Dendritic cell treated with granulocyte-macrophage colony-stimulating factor and Interleukin-4, amounts not matched to agents 40 ng/mL and 50 ng/mL, for 4 days (primary cell): ENCODE data around the gene KIF12.
"Not testable (repeated sequence)": the region's sequence is repeated elsewhere in the genome, so short reads cannot be mapped to it uniquely, and the experiment has no call there.

Source experiments
- H3K27ac Mint-ChIP-seq: one replicate; pipeline ENCODE4 v1.8.0; 2022; ENCODE audit warnings: mild to moderate bottlenecking, mixed read lengths
- H3K27me3 Mint-ChIP-seq: one replicate; pipeline ENCODE4 v1.8.0; 2022; ENCODE audit warnings: mild to moderate bottlenecking, mixed read lengths
- H3K36me3 Mint-ChIP-seq: one replicate; pipeline ENCODE4 v1.8.0; 2022; ENCODE audit warnings: low read depth, mixed read lengths
- H3K4me1 Mint-ChIP-seq: one replicate; pipeline ENCODE4 v1.8.0; 2022; ENCODE audit warnings: low read depth, mixed read lengths
- H3K4me3 Mint-ChIP-seq: one replicate; pipeline ENCODE4 v1.8.0; 2022; ENCODE audit warnings: mild to moderate bottlenecking, moderate library complexity, mixed read lengths
- H3K9me3 Mint-ChIP-seq: one replicate; pipeline ENCODE4 v1.8.0; 2022; ENCODE audit warnings: mixed read lengths
- intact Hi-C: fragments of 100-400 bp; cut with micrococcal nuclease; formaldehyde crosslinking; loops from one replicate; pipeline ENCODE4 v1.15.0; 2022

The KIF12 gene

GRCh38 chr9:114130141-114130540, 31.0 kb upstream of the KIF12 start:
- Mint-ChIP-seq H3K4me1 (no peaks in the 10 kb centered on the region), H3K36me3 (no peaks in the 10 kb centered on the region), H3K9me3 (peaks cover 13% of the 10 kb centered on the region), H3K27ac (no peak overlapping the region), H3K4me3 (no peak overlapping the region), H3K27me3 (peaks cover 2% of the 10 kb centered on the region)
- intact Hi-C loops, result no loop called here

DNA sequence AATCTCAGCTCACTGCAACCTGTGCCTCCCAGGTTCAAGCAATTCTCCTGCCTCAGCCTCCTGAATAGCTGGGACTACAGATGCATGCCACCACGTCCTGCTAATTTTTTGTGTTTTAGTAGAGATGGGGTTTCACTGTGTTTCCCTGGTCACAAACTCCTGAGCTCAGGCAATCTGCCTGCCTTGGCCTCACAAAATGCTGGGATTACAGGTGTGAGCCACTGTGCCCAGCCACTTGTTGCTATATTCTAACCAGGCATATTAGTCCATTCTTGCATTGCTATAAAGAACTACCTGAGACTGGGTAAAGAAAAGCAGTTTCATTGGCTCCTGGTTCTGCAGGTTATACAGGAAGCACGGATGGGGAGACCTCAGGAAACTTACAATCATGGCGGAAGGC, 29.7 kb upstream of the KIF12 start:
- not testable (repeated sequence) for H3K36me3 Mint-ChIP-seq

DNA sequence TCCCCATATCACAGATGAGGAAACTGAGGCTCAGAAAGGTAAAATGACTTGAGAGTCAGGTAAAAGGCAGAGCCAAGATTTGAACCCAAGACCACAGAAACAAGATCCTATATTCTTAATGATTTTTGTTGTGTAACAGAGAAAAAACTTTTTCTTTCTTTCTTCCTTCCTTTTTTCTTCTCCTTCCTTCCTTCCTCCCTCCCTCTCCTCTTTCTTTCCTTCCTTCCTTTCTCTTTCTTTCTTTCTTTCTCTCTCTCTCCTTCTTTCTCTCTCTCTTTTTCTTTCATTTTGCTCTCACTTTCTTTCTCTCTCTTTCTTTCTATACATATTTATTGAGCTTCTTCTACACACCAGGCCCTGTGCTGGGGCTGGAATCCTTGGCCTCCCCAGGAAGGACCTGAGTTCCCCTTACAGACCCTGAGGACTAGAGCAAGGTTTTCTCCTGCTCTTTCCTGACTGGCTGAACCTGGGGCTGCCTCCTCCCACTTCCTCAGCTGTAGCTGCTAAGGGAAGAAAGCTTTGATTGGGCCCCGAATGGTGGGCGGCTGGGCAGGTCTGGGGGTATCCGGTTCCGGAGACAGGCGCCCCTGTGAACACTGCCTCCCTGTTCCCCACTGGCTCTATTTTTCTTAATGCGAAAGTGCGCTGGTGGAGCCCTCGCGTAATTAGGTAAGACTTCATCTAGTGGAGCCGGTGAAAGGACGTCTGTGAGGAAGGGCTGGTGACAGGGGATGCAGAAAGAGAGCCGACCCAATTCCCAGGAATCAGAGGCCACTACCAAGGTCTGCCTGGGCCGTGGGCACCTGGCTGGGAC, 27.4 kb upstream of the KIF12 start:
- Mint-ChIP-seq H3K4me1 (no peaks in the 10 kb centered on the region), H3K27ac (no peak overlapping the region), H3K36me3 (no peaks in the 10 kb centered on the region), H3K27me3 (peaks cover 4% of the 10 kb centered on the region), H3K9me3 (peaks cover 13% of the 10 kb centered on the region), H3K4me3 (no peak overlapping the region)
- intact Hi-C loops, result no loop called here

More for the DNA sequence above, 29.7 kb upstream of the KIF12 start:
- intact Hi-C loops, H3K27ac Mint-ChIP-seq, H3K27me3 Mint-ChIP-seq, H3K4me1 Mint-ChIP-seq, H3K4me3 Mint-ChIP-seq: not testable (repeated sequence)
- H3K9me3 Mint-ChIP-seq, result peaks cover 13% of the 10 kb centered on the region

DNA sequence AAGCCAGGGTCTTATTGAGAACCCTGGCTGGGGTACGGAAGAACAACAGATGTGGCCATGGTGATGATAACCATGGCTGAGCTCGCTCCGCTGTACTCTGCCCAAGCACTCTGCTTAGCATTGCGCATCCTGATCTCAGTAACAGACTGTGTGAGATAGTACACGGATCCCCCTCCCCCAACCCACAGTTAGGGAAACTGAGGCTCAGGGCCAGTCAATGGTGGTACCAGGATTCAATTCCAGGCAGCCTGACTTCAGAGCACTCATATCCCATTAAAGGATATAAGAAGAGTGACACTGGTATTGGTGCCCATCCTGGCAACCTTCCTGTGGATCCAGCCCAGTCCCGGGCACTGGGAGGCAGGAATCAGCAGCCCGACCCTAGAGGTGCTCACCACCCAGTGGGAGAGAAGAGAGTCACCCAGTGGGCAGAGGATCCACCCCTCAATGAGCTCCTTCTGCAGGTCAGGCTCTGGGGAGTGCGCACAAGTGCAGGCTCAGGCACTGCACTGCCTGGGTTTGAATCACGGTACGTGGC, 26.5 kb upstream of the KIF12 start:
- no peak overlapping the region for H3K27ac Mint-ChIP-seq
- peaks cover 13% of the 10 kb centered on the region for H3K9me3 Mint-ChIP-seq
- intact Hi-C loops, result no loop called here
- no peaks in the 10 kb centered on the region for H3K36me3 Mint-ChIP-seq
- H3K4me1 Mint-ChIP-seq, result no peaks in the 10 kb centered on the region
- H3K27me3 Mint-ChIP-seq, result peaks cover 4% of the 10 kb centered on the region
- no peak overlapping the region for H3K4me3 Mint-ChIP-seq

DNA sequence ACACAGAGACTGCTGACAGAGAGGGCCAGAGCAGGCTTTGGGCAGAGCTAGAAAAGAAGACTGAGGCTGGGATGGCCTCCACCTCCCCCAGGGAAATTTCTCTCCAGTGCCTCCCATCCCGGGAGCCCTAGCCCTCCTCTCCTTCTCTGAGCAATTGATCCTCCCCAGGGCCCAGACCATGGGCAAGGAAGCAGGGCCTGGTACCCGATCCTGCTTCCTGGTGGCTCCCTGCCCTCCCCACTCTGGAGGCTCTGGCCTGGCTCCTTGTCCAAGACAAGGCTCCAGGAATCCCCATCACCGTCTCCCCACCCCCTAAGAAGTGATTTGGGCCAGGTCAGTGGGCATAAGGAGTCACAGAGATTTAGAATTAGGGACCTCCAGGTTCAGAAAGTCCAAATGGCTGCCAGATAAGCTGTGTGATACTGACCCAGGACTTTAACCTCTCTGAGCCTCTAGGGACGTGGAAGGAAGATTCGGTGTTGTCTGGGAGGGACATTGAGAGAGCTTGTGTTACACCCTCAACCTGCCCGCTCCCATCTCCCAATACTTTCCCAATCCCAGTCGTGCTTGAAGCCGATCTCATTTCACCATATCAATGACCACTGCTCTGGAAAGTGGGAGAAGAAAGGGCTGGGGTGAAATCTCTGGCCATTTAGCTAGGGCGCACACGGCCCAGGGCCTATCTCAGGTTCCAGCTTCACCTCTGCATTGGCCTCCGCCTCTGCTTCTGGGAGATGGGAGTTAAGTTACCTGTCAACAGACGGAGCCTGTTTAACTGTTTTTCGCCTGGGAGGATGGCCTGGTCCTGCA, 25.8 kb upstream of the KIF12 start:
- Mint-ChIP-seq H3K4me1 (no peaks in the 10 kb centered on the region), H3K27me3 (peaks cover 5% of the 10 kb centered on the region), H3K4me3 (no peak overlapping the region), H3K36me3 (no peaks in the 10 kb centered on the region), H3K27ac (no peak overlapping the region), H3K9me3 (peaks cover 13% of the 10 kb centered on the region)
- intact Hi-C loops, result no loop called here

DNA sequence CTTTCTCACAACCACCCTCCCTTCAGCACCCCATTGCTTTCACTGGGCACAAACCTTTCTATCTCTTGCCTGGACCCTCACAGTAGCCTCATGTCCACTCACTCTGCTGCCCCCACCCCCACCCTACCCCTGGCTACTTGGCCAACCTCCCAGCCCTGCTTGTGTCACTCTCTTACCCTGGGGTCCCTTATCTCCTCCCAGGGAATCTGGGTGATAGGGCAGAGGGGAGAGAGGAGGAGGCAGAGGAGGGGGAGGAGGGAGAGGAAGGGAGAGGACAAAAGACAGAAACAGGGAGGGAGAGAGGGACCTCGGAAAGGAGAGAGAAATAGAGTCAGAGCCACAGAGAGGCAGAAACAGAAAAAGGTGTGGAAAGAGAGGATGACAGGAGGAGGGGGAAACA, 25.0 kb upstream of the KIF12 start:
- Mint-ChIP-seq H3K36me3 (no peaks in the 10 kb centered on the region), H3K9me3 (peaks cover 13% of the 10 kb centered on the region), H3K4me3 (no peak overlapping the region), H3K27ac (no peak overlapping the region), H3K27me3 (peaks cover 5% of the 10 kb centered on the region), H3K4me1 (no peaks in the 10 kb centered on the region)
- intact Hi-C loops, result no loop called here

DNA sequence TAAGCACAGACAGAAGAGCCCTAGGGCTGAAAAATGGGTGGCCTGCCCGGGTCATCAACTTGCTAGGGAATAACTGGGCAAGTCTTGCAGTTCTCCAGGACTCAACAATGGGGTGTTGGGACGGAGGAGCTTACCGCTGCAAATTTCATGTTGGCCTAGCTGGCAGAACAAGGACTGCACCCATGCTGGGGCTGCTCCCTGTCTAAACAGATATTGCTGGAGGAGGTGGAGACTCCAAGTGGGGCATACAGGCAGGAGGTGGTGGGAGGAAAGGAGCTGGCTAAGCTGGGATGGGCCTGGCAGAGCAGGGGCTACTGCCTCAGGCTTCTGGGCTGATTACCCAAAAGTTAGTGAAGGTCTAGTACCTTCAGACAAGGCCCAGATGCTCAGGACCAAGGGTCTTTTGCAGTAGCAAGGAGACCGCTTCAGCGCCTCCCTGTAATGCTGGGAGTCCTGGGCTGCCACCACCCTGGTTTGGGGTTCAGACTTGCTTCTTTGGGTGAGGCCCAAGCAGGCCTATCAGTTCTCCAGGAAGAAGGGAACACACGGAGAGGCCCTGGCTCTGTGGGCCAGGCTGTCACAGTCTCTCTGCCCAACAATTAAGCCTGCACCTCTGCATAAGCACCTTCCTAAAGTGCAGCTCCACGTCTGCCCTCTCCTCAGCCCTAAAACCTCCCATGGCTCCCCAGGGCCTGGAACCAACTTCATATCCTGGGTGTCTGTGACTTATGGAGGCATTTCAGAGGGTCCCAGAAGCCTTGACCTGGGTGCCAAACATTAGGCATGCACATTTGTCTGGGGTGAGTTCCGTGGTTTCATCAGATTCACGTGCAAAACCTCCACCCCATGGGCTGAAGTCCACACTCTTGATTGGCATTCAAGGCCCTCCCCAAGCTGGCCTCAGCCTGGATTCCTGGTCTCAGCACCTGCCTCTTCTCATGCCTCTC, 24.2 kb upstream of the KIF12 start:
- H3K36me3 Mint-ChIP-seq, result no peaks in the 10 kb centered on the region
- peaks cover 13% of the 10 kb centered on the region for H3K9me3 Mint-ChIP-seq
- peaks cover 10% of the 10 kb centered on the region for H3K27me3 Mint-ChIP-seq
- intact Hi-C loops, result no loop called here
- H3K27ac Mint-ChIP-seq, result no peak overlapping the region
- H3K4me1 Mint-ChIP-seq, result no peaks in the 10 kb centered on the region
- no peak overlapping the region for H3K4me3 Mint-ChIP-seq

GRCh38 chr9:114122136-114123027, 23.3 kb upstream of the KIF12 start:
- peaks cover 5% of the 10 kb centered on the region for H3K9me3 Mint-ChIP-seq
- no peaks in the 10 kb centered on the region for H3K4me1 Mint-ChIP-seq
- H3K4me3 Mint-ChIP-seq, result no peak overlapping the region
- intact Hi-C loops, result no loop called here
- peaks cover 15% of the 10 kb centered on the region for H3K27me3 Mint-ChIP-seq
- no peak overlapping the region for H3K27ac Mint-ChIP-seq
- H3K36me3 Mint-ChIP-seq, result no peaks in the 10 kb centered on the region

- H3K36me3 Mint-ChIP-seq, result no peaks in the 10 kb centered on the region
- peaks cover 15% of the 10 kb centered on the region for H3K27me3 Mint-ChIP-seq
- no peak overlapping the region for H3K4me3 Mint-ChIP-seq
- H3K9me3 Mint-ChIP-seq, result no peaks in the 10 kb centered on the region
- no peak overlapping the region for H3K27ac Mint-ChIP-seq
- intact Hi-C loops, result no loop called here
- no peaks in the 10 kb centered on the region for H3K4me1 Mint-ChIP-seq
Measured at GRCh38 chr9:114121227-114122135, 22.4 kb upstream of the KIF12 start.

- no peaks in the 10 kb centered on the region for H3K9me3 Mint-ChIP-seq
- H3K27me3 Mint-ChIP-seq, result peaks cover 15% of the 10 kb centered on the region
- intact Hi-C loops, result no loop called here
- H3K4me1 Mint-ChIP-seq, result no peaks in the 10 kb centered on the region
- H3K36me3 Mint-ChIP-seq, result no peaks in the 10 kb centered on the region
- no peak overlapping the region for H3K4me3 Mint-ChIP-seq
- no peak overlapping the region for H3K27ac Mint-ChIP-seq
Measured at GRCh38 chr9:114120192-114121014, 21.3 kb upstream of the KIF12 start.

DNA sequence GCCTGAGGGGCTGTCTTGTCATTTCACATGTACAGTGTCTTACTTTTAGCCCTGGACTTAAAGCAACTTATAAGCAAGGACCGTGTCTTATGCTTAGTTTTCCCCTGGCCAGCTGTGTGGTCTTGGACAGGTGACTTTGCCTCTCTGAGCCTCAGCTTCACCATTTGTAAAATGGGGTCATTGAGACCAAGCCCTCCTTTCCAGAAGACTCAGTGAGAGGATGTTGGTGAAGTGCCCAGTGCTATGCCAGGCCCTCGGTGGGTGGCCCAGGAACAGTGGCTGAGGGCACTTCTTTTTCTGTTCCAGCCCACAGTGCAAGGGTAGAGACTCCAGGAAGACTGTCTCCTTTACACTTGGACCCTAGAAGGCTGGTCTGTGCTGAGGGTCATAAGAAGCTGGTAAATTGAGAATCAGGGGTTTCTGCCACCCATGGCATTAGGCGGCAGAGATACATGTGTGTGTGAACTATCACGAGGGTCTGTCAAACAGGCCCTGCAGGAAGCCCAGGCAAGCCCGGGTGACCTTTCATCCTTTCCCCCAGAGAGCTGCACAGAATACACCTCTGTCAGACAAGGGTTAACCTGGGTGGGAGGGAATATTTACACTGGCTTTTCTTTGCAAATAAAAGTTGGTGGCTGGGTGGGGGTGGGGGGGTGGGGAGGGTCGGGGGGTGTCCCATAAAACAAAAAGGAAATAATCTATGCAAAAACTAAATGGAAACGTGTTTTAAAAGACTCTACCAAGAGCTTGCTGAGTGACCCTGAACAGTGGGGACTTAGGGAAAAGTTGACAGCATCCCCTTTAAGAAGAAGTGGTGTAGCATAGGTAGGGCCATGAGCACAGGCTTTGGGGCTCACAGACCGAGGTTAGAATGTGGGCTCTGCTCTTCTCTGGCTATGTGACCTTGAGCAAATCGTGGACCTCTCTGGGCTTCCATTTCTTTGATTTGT, 20.4 kb upstream of the KIF12 start:
- Mint-ChIP-seq H3K27ac (no peak overlapping the region), H3K36me3 (no peaks in the 10 kb centered on the region), H3K9me3 (no peaks in the 10 kb centered on the region), H3K4me3 (no peak overlapping the region), H3K27me3 (peaks cover 15% of the 10 kb centered on the region), H3K4me1 (no peaks in the 10 kb centered on the region)
- intact Hi-C loops, result no loop called here
